HepG2 (cell line): Measurements from ENCODE around the gene ACTR1A. TPM values are rescaled to one million over a fixed set of nuclear protein-coding genes. Genes with fewer than 3 reads are reported as not detected.

Source experiments
- ATRX ChIP-seq: sonication (generic); formaldehyde crosslinking; IDR thresholded peaks from 2 replicates; pipeline ENCODE4 v1.4.0; 2020; ENCODE audit warnings: missing genetic modification reagents, borderline replicate concordance
- BRF2 ChIP-seq: sonication (generic); formaldehyde crosslinking; IDR thresholded peaks from 2 replicates; pipeline ENCODE4 v1.8.1; 2022; ENCODE audit warnings: mild to moderate bottlenecking, missing genetic modification reagents
- CBX5 ChIP-seq: sonication (generic); formaldehyde crosslinking; IDR thresholded peaks from 2 replicates; pipeline ENCODE4 v1.4.0; 2020; ENCODE audit warnings: missing genetic modification reagents, borderline replicate concordance
- CC2D1A ChIP-seq: sonication (generic); formaldehyde crosslinking; IDR thresholded peaks from 2 replicates; pipeline ENCODE4 v1.8.1; 2023; ENCODE audit warnings: mild to moderate bottlenecking, missing genetic modification reagents
- CREB1 ChIP-seq, 2 experiments: fragments of 450-650 bp in 1 of 2; IDR thresholded peaks; 2 replicates each; pipeline ENCODE4 v1.6.1; 2016 to 2017; ENCODE audit warnings: control low read depth in 1 of 2, mild to moderate bottlenecking in 1 of 2, missing compliant biosample characterization in 1 of 2, missing genetic modification characterization in 1 of 2
- EED ChIP-seq: sonication (generic); formaldehyde crosslinking; IDR thresholded peaks from 2 replicates; pipeline ENCODE4 v1.5.0; 2020; ENCODE audit warnings: mild to moderate bottlenecking, missing genetic modification reagents
- ELF1 ChIP-seq: sonication (generic); formaldehyde crosslinking; IDR thresholded peaks from 2 replicates; pipeline ENCODE4 v1.4.0; 2020; ENCODE audit warnings: missing genetic modification reagents
- GATAD1 ChIP-seq: IDR thresholded peaks from 2 replicates; pipeline ENCODE4 v1.6.1; 2016; ENCODE audit warnings: missing genetic modification reagents, missing compliant biosample characterization
- GATAD2A ChIP-seq: IDR thresholded peaks from 2 replicates; pipeline ENCODE4 v1.6.1; 2016
- HCFC1 ChIP-seq: fragments of 150-350 bp; IDR thresholded peaks from 2 replicates; pipeline ENCODE4 v1.6.1; 2014; ENCODE audit warnings: low read depth, low read length
- MBNL3 ChIP-seq: fragments of 250-450 bp; sonication (Bioruptor Pico); conservative IDR thresholded peaks from 2 replicates; pipeline ENCODE4 v1.8.0; 2022; ENCODE audit warnings: mild to moderate bottlenecking, inconsistent platforms
- MED8 ChIP-seq: sonication (generic); formaldehyde crosslinking; IDR thresholded peaks from 2 replicates; pipeline ENCODE4 v1.8.1; 2023; ENCODE audit warnings: mild to moderate bottlenecking, missing genetic modification reagents; ENCODE audit not compliant: insufficient replicate concordance
- MYC ChIP-seq: sonication (generic); formaldehyde crosslinking; IDR thresholded peaks from 2 replicates; pipeline ENCODE4 v1.9.0; 2021; ENCODE audit warnings: missing genetic modification reagents, borderline replicate concordance
- SALL1 ChIP-seq: sonication (generic); formaldehyde crosslinking; IDR thresholded peaks from 2 replicates; pipeline ENCODE4 v1.8.0; 2022; ENCODE audit warnings: mild to moderate bottlenecking, missing genetic modification reagents
- SMARCC2 ChIP-seq: fragments of 450-650 bp; IDR thresholded peaks from 2 replicates; pipeline ENCODE4 v1.6.1; 2017; ENCODE audit warnings: antibody characterized with exemption, mild to moderate bottlenecking
- SP5 ChIP-seq: IDR thresholded peaks from 2 replicates; pipeline ENCODE4 v1.6.1; 2016; ENCODE audit warnings: low read depth, borderline replicate concordance
- ZBTB2 ChIP-seq: sonication (generic); formaldehyde crosslinking; IDR thresholded peaks from 2 replicates; pipeline ENCODE4 v1.8.0; 2022; ENCODE audit warnings: low read depth, missing genetic modification reagents
- ZNF572 ChIP-seq: sonication (generic); formaldehyde crosslinking; IDR thresholded peaks from 2 replicates; pipeline ENCODE4 v1.5.1; 2020; ENCODE audit warnings: mild to moderate bottlenecking, missing genetic modification reagents
- ZNF576 ChIP-seq: sonication (generic); formaldehyde crosslinking; IDR thresholded peaks from 2 replicates; pipeline ENCODE4 v1.4.0; 2020; ENCODE audit warnings: mild to moderate bottlenecking, missing genetic modification reagents
- ZNF580 ChIP-seq: IDR thresholded peaks from 2 replicates; pipeline ENCODE4 v1.6.1; 2016; ENCODE audit warnings: low read depth, borderline replicate concordance
- ZNF616 ChIP-seq: sonication (generic); formaldehyde crosslinking; IDR thresholded peaks from 2 replicates; pipeline ENCODE4 v1.5.0; 2020; ENCODE audit warnings: low read depth, mild to moderate bottlenecking, missing genetic modification reagents
- ZNF788 ChIP-seq: sonication (generic); formaldehyde crosslinking; IDR thresholded peaks from 2 replicates; pipeline ENCODE4 v1.5.0; 2020; ENCODE audit warnings: mild to moderate bottlenecking, missing genetic modification reagents, borderline replicate concordance
- polyA plus RNA-seq, 8 experiments: library from polyadenylated mRNA; depleted of rRNA in 3 of 8; stranded (reverse) in 7 of 8; unstranded in 1 of 8; fragments of >200 nt; fragmentation: Illumina TruSeq in 4 of 8; extraction: Trizol in 4 of 8; gene quantifications; 2 replicates each; pipeline versions ENCODE4 v1.2.1 to v1.2.3, GENCODE V29; 2011 to 2016; ENCODE audit warnings: low read depth in 4 of 8, missing spikeins in 1 of 8, mixed read lengths in 1 of 8; ENCODE audit not compliant: insufficient read depth in 1 of 8
- total RNA-seq, 5 experiments: library from RNA; depleted of rRNA; stranded (reverse); fragments of >200 nt; fragmentation: Illumina TruSeq; extraction: Trizol; gene quantifications; 2 replicates each; pipeline ENCODE4 v1.2.3, GENCODE V29; 2016; ENCODE audit warnings: low read depth in 1 of 5
- TF ChIP-seq, protein P1 (sequence below): sonication (generic); formaldehyde crosslinking; IDR thresholded peaks from 2 replicates; pipeline ENCODE4 v1.4.0; 2020; ENCODE audit warnings: mild to moderate bottlenecking, missing genetic modification reagents
- TF ChIP-seq, protein P2 (sequence below): IDR thresholded peaks from 2 replicates; pipeline ENCODE4 v1.6.1; 2016; ENCODE audit warnings: mild to moderate bottlenecking

ACTR1A gene
- total and polyA plus RNA-seq, 2 of the 13 experiments (the other 11 are each of a cell fraction or from before 2014, with no cell fraction given), result 59.6 to 62.8 TPM

DNA sequence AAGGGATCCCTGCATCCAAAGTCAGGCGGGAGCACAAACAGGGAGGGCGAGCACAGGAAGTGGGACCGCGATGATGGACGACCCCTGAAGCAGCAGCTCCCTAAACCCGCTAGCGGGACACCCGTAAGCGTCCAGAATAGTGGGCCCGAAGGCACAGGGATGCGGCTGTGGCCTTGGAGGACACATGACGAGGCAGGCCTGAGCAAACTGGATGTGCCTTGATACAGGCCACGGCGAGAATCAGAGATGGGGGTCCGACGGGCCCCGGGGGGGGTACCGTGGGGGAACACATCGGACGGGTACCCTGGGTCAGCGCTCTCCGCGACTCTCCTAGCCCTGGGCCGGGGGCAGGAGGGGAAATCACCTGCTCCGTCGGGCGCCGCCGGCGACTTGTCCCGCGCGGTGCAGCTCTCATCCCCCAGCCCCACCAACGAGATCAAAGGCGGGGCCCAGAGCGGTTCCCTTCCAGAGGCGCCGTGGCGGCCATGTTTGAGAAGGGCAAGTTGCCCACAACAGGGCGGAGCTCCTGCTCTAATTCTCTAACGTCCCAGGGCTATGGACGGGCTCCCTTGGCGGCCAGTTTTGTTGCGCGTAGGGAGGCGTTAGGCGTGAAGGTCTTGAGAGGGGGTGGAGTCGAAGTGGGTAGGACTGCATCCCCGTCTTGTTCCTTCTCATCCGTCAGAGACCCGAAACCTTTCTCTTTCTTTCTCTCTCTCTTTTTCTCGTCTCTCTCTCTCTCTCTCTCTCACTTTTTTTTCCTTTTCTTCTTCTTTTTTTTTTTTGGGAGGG is 70.2 kb downstream of the ACTR1A start, which contains the start of gene CUEDC2 (continued):
- TF ChIP-seq ZNF580 (CRISPR knock-in tag), result peak; percentile 67; the same call in 1 of the 2 replicates
- TF ChIP-seq ZNF616 (CRISPR knock-in tag), result peak; percentile 58; the same call in 1 of the 2 replicates
- no peak for TF ChIP-seq CC2D1A (CRISPR knock-in tag)
- TF ChIP-seq BRF2, result 0 out of 2 replicates have a peak, but pooled peaks have one; percentile 29
- TF ChIP-seq CREB1 (IDR thresholded peaks at IDR 0.05), result no peak
- peak; percentile 88 for TF ChIP-seq CREB1 (CRISPR knock-in tag; IDR thresholded peaks at IDR 0.05)
- TF ChIP-seq, protein P1, sequence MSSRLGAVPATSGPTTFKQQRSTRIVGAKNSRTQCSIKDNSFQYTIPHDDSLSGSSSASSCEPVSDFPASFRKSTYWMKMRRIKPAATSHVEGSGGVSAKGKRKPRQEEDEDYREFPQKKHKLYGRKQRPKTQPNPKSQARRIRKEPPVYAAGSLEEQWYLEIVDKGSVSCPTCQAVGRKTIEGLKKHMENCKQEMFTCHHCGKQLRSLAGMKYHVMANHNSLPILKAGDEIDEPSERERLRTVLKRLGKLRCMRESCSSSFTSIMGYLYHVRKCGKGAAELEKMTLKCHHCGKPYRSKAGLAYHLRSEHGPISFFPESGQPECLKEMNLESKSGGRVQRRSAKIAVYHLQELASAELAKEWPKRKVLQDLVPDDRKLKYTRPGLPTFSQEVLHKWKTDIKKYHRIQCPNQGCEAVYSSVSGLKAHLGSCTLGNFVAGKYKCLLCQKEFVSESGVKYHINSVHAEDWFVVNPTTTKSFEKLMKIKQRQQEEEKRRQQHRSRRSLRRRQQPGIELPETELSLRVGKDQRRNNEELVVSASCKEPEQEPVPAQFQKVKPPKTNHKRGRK (CRISPR knock-in tag), result no peak
- TF ChIP-seq MED8 (CRISPR knock-in tag), result peak; percentile 59
- TF ChIP-seq SALL1 (CRISPR knock-in tag), result peak; percentile 83
- TF ChIP-seq GATAD1 (CRISPR knock-in tag), result peak; percentile 88
- TF ChIP-seq ZBTB2 (CRISPR knock-in tag), result peak; percentile 28; the same call in 1 of the 2 replicates
- no peak for TF ChIP-seq MBNL3 (CRISPR knock-in tag)
- TF ChIP-seq CBX5 (CRISPR knock-in tag), result peak; percentile 83
- no peak for TF ChIP-seq ATRX (CRISPR knock-in tag)
- peak; percentile 92 for TF ChIP-seq SP5 (CRISPR knock-in tag)
- TF ChIP-seq ZNF788 (CRISPR knock-in tag), result peak; percentile 85; the same call in 1 of the 2 replicates
- TF ChIP-seq GATAD2A (CRISPR knock-in tag), result peak; percentile 73
- TF ChIP-seq MYC (CRISPR knock-in tag), result peak; percentile 52; the same call in 1 of the 2 replicates
- no peak for TF ChIP-seq ZNF576
- TF ChIP-seq, protein P2, sequence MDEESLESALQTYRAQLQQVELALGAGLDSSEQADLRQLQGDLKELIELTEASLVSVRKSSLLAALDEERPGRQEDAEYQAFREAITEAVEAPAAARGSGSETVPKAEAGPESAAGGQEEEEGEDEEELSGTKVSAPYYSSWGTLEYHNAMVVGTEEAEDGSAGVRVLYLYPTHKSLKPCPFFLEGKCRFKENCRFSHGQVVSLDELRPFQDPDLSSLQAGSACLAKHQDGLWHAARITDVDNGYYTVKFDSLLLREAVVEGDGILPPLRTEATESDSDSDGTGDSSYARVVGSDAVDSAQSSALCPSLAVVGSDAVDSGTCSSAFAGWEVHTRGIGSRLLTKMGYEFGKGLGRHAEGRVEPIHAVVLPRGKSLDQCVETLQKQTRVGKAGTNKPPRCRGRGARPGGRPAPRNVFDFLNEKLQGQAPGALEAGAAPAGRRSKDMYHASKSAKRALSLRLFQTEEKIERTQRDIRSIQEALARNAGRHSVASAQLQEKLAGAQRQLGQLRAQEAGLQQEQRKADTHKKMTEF (CRISPR knock-in tag), result peak; percentile 84
- peak; percentile 80 for TF ChIP-seq ELF1 (CRISPR knock-in tag)
- no peak for TF ChIP-seq EED (CRISPR knock-in tag)
- TF ChIP-seq SMARCC2, result no peak
- 0 out of 2 replicates have a peak, but pooled peaks have one; percentile 9 for TF ChIP-seq ZNF572 (CRISPR knock-in tag)
- peak; percentile 84 for TF ChIP-seq HCFC1
